ENCODE measurements around the gene POLR2L. TPM values are rescaled to one million over a fixed set of nuclear protein-coding genes. Genes with fewer than 3 reads are reported as not detected.

The POLR2L gene
- total and polyA plus RNA-seq, 2 of the 13 experiments (the other 11 are each of a cell fraction or from before 2014, with no cell fraction given) = 104 to 114 TPM

- TF ChIP-seq FUBP1 (CRISPR knock-in tag; IDR thresholded peaks at IDR 0.05; ENCODE audit: borderline replicate concordance) (0 out of 2 replicates have a peak, but pooled peaks have one; percentile 26), KAT7 (CRISPR knock-in tag; IDR thresholded peaks at IDR 0.05; ENCODE audit: borderline replicate concordance) (peak; percentile 50; the same call in 1 of the 2 replicates), ZNF784 (CRISPR knock-in tag; IDR thresholded peaks at IDR 0.05; ENCODE audit: borderline replicate concordance) (0 out of 2 replicates have a peak, but pooled peaks have one; percentile 57), ATAD3A (CRISPR knock-in tag; IDR thresholded peaks at IDR 0.05) (no peak), HMGXB4 (CRISPR knock-in tag; IDR thresholded peaks at IDR 0.05; ENCODE audit: borderline replicate concordance in 1 of 2, low read depth in 1 of 2) (peak; percentile 55 to 65; a peak in 2 of 4 replicates), PHF21A (CRISPR knock-in tag; IDR thresholded peaks at IDR 0.05) (peak; percentile 58; the same call in 1 of the 2 replicates), ZNF350 (CRISPR knock-in tag; IDR thresholded peaks at IDR 0.05; ENCODE audit: borderline replicate concordance, low read depth) (peak; percentile 77), TFDP1 (CRISPR knock-in tag; IDR thresholded peaks at IDR 0.05; ENCODE audit: borderline replicate concordance) (no peak; the same call in 1 of the 2 replicates), TFDP2 (CRISPR knock-in tag; IDR thresholded peaks at IDR 0.05) (peak; percentile 57; the same call in 1 of the 2 replicates), ZNF703 (CRISPR knock-in tag; IDR thresholded peaks at IDR 0.05; ENCODE audit: borderline replicate concordance) (peak; percentile 75; the same call in 1 of the 2 replicates), ZSCAN20 (CRISPR knock-in tag; IDR thresholded peaks at IDR 0.05; ENCODE audit: borderline replicate concordance) (0 out of 2 replicates have a peak, but pooled peaks have one; percentile 26), ZMYM4 (CRISPR knock-in tag; IDR thresholded peaks at IDR 0.05) (peak; percentile 62; the same call in 1 of the 2 replicates), ATF5 (CRISPR knock-in tag; IDR thresholded peaks at IDR 0.05; ENCODE audit: low read depth) (no peak), ATF2 (CRISPR knock-in tag; IDR thresholded peaks at IDR 0.05) (peak; percentile 12; the same call in 1 of the 2 replicates)
These were observed 15.0 kb downstream of the POLR2L start (continued) for GRCh38 chr11:827146-827896.
